Measurements from ENCODE around the gene SLC9A9.

DNA sequence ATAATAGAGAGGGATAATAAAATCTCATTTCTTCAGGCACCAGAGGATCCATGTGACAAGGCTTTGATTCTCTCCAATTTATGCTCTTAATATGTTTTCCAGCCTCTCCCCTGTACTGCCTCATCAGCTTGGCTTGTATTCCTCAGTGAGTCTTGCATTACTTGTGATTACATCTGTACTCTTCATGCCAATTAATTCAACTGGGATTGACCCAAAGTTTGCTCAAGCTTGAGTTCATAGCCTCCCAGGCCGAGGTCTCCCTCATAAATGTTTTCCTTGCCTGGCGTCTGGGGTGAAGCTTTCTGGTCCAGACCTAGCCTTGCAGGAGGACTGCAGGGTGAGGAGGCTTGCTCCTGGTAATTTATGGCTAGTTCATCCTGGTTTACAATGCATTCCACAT lies 581.8 kb downstream of the SLC9A9 start:
- TF ChIP-seq, protein P1, sequence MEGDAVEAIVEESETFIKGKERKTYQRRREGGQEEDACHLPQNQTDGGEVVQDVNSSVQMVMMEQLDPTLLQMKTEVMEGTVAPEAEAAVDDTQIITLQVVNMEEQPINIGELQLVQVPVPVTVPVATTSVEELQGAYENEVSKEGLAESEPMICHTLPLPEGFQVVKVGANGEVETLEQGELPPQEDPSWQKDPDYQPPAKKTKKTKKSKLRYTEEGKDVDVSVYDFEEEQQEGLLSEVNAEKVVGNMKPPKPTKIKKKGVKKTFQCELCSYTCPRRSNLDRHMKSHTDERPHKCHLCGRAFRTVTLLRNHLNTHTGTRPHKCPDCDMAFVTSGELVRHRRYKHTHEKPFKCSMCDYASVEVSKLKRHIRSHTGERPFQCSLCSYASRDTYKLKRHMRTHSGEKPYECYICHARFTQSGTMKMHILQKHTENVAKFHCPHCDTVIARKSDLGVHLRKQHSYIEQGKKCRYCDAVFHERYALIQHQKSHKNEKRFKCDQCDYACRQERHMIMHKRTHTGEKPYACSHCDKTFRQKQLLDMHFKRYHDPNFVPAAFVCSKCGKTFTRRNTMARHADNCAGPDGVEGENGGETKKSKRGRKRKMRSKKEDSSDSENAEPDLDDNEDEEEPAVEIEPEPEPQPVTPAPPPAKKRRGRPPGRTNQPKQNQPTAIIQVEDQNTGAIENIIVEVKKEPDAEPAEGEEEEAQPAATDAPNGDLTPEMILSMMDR (optimal IDR thresholded peaks at IDR 0.05 in 1 of 3, IDR thresholded peaks at IDR 0.05 in 1 of 3, conservative IDR thresholded peaks at IDR 0.05 in 1 of 3; ENCODE audit: extremely low read depth in 1 of 3, insufficient read depth in 2 of 3, low read length in 3 of 3), result no peak
- no peak for TF ChIP-seq EZH2 (IDR thresholded peaks at IDR 0.05; ENCODE audit: low read length)

All from keratinocyte (primary cell).